Nucleus accumbens (tissue), 56 donors: Measurements from ENCODE around the gene PDZD8.
A peak's percentile ranks its signal among the peaks of the same experiment; 100 is the strongest.

ENCODE experiments used
- DNase-seq, 56 donors: peaks; one replicate each; lab custom pipeline; 2025; lab: John Stamatoyannopoulos, UW

The PDZD8 gene

DNA sequence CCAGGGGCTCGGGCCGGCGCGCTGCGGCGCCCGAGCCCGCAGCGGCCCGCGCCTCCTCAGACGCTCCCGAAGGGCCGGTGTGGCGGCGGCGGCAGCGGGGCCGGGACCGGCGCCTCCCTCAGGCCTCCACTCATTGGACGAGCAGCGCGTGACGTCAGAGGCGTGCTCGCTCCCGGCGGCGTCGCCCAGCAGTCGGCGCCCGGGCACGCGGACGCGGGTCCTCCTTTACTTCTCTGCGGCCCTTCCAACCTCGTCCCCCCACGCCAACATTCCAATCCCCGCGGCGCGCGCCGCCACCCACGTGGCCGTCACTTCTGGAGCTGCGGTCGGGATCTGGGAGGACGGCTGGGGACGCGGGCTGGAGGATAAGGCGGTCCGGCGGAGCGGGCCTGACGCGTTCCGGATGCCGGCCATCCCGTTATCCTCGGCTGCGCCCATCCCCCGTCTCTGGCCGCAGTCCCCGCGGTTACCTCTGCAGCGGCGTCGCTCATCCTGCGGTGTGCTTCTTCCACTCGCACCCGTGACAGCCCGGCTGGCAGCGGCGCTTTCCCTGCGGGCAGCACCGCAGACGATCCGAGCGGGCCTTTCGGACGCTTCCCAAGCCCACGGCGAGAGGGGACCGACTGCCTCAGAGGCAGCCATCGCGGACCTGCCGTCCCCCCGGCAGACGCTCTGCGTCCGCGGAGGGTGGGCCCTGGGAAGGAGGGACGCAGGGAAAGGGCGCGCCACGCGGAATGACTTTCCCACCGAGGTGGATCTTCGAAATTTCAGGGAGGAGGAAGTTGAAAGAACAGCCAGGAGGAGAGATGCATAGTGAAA, at the start of gene PDZD8:
Gene PDZD8 (minus strand): TSS at position 81 of the 819 bp plus-strand sequence. CDS start 213 bp downstream, outside the sequence.
- DNase-seq: peak in 55 of 56 donors; percentile 40 to 95 (median 88)

- DNase-seq: no peak
Observed at GRCh38 chr10:117424171-117424570, 48.9 kb upstream of the PDZD8 start.

DNA sequence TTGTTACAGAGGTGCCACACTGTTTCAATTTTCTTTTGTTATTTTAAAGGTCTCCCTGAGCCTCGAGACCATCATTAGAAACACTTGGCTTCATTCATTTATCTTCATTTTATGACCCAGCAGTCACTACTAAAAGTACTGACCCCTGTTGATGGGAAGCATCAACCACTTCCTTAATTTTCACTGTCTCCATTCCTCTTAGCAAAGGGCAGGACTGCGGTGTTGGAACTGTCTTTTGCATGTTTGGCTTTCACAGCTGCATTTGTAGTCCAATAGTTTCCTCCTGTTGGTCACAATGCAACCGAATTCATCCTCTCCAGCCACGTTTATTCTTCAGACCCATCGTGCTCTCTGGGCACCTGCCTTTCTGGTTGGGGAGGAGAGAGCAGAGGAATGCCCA, 46.7 kb upstream of the PDZD8 start:
- DNase-seq: no peak

- no peak for DNase-seq
Observed at GRCh38 chr10:117420768-117421167, 45.5 kb upstream of the PDZD8 start.

DNA sequence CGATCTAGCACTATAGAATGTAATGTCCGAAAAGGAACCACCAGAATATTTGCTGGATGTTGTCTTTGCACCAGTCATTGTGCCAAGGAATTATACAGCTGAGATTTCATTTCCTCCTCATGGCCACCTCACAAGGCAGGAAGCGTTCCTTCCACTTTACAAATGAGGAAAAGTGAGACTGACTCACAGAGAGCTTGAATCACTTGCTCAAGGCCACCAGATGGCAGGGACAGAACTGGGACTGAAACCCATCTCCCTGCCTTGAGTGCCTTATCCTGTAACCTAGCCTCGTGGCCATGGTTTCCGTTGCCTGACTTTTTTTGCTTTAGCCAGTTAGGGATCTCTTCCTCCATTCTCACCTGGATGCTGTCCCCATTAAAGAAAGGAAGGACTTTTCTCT, 44.7 kb upstream of the PDZD8 start:
- no peak for DNase-seq

- no peak for DNase-seq
Observed at GRCh38 chr10:117419159-117419558, 43.9 kb upstream of the PDZD8 start.

DNA sequence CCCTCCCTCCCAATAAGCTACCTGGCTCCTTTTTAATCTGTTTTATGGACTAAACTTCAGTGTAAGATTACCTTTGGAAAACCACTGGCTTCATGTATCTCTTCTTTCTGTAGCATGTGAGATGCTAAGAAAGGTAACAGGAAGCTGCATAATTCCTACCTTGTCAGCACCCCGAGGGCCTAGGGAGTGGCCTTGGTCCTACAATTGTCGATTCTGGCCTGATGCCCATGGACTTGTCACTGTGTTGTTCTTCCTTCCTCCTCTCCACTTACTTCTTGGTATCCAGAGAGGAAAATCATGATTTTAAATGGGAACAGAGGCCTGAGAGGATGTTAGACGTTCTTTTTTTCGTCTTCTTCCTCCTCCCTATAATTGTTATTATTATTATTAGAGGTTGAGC, 42.9 kb upstream of the PDZD8 start:
- no peak for DNase-seq

- DNase-seq: no peak
Observed at GRCh38 chr10:117417196-117417595, 42.0 kb upstream of the PDZD8 start.

DNA sequence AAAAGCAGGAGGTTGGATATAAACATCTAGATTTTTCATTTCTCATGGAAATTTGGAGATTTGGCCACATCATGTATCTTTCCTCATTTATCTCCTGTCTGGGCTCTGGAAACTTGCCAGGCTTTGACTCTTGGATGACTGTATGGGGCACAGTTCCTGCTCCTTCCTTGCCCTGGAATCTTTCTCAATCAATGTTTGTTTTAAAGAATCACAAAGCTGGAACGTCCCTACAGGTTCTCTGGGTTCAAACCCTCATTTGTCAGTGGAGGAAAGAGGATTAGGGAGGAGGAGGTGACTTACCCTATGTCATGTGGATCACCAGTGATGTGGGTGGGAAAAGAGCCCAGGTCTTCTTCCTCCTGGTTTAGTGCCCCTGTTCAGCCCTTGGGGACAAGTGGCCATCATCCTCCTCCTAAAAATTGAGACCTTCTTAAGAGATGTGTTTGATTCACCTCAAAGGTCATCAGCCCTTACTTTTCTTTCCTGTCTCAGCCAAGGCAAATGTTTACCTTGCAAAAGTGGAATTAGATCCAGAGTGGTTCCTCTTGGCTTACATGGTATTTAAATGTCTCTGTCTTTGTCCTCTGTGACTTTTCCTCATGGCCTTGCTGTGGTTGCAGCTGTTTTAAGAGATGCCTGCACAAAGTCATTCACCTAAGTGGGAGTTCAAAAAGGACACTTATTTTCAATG, 38.8 kb upstream of the PDZD8 start:
- no peak for DNase-seq

DNA sequence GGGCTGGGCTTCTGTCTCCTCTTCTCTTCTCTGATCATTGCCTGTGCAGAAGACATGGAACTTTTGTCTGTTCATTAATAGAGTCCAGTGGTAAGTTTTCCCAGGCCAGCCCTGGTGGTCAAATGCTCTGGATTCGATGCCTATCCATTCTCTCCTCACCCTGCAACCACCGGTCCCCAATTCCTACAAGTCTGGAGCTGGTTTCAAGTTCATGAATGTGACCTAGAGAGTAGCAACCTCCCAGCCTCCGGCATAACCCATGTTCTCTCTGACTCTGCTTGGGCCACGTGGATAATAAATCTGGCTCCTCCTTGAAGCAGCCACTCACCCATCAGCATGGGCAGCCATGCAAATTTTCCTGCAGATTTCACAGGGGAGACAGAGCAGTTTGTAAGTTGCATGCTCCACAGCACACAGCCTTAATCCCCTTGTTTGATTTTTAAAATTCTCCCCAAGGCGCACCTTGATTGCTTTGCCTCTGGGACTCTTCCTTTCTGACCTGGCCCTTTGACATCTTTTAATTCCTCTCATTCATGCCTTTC, 37.3 kb upstream of the PDZD8 start:
- DNase-seq: no peak

- no peak for DNase-seq
Observed at GRCh38 chr10:117411479-117412399, 36.5 kb upstream of the PDZD8 start.

DNA sequence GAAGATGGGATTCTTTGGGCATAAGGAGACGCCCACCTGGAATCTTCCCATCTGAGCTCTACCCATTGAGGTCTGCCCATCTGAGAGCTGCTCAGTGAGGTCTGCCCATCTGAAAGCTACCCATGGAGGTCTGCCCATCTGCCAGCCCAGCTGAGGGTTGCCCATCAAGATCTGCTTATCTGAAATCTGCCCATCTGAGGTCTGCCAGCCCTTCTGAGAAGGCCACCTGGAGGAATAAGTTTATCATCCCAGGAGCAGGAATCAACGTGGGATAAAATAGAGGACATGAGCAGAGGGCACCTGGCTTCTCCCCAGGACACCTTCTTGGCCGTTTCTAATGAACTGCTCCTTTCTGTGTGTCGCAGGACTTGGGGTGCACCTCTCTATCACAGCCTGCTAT, 35.3 kb upstream of the PDZD8 start:
- DNase-seq: no peak

DNA sequence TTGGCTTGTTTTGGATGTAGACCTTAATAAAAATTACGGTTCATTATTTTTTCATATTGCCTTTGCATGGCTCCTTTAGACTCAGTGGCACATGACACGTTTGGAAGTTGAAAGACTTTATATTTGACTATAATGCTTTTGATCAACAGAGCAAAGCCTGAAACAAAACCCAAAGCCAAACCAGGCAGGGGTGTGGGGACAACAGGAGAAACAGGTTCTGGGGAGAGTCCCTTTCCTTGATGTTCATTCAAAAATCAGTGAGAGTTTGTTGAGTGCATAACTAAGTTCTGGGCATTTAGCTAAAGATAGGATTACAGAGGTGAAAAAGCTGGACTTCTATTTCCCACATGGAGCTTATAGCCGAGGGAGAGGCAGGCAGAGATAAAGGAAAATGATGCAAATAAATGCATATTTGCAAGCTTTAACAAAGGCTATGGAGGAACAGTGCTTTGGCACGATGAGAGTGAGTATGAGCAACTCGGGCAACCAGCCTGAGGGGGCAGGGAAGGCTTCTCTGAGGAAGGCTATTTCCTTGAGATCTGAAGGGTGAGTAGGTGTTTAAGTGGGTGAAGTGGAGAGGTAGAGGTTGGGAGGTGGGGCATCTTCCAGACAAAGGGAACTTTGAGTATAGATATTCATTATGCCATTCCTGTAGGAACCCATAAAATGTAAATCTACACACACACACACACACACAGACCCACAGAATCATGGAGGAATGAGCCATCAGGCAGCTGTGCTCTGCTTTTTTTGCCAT, 34.5 kb upstream of the PDZD8 start:
- DNase-seq: no peak

DNA sequence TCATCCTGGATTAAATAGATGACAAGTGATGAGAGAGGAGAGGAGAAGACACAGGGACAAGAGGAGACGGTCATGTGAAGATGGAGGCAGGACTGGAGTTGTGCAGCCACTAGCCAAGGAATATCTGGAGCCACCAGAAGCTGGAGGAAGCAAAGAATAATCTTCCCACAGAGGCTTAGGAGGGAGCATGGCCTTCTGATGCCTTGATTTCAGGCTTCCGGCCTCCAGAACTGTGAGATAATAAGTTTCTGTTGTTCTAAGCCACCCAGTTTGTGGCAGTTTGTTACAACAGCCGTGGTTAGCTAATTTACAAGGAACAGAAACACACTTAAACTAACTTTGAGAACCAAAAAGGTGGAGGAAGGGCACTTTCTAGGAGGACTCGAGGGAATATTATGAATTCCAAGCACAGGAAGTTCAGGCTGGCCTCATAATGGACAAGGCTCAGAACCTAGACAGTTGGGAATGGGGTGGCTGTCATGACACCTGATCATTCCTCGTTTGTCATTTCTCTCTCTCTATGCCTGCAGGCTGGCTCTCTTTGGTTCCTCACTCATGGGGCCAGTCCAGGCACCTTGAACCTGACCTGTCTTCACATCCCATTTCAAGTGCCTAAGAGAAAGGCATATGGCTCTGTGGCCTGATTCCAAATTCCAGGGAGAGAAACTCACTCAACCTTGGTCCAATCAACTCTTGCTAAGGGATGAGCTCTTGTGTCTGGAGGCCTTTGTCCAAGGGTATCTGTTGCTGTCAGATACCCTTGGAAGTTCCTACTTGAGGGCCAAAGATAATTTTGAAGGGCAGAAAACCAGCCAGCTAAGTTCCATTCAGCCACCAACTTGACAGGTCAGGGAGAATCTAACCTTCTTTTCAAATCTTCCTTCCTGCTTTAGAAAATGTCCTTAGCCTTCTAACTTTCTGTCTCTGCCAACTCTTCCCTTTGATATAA, 33.5 kb upstream of the PDZD8 start:
- no peak for DNase-seq

DNA sequence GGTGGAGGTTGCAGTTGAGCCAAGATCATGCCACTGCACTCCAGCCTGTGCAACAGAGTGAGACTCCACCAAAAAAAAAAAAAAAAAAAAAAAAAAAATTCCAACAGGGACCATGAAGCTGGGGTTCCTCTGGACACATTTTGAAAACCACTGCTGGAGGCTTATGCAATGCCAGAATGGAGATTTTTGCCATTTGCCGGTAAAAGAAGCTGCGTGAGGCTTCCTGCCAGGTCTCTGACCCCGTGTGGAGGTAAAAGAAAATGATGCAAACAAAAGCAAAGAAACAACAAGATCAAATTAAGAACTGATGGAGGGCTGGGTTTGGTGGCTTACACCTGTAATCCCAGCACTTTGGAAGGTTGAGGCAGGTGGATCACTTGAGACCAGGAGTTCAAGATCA, 30.5 kb upstream of the PDZD8 start:
- DNase-seq: no peak

GRCh38 chr10:117400329-117400728, 25.1 kb upstream of the PDZD8 start:
- no peak for DNase-seq

DNA sequence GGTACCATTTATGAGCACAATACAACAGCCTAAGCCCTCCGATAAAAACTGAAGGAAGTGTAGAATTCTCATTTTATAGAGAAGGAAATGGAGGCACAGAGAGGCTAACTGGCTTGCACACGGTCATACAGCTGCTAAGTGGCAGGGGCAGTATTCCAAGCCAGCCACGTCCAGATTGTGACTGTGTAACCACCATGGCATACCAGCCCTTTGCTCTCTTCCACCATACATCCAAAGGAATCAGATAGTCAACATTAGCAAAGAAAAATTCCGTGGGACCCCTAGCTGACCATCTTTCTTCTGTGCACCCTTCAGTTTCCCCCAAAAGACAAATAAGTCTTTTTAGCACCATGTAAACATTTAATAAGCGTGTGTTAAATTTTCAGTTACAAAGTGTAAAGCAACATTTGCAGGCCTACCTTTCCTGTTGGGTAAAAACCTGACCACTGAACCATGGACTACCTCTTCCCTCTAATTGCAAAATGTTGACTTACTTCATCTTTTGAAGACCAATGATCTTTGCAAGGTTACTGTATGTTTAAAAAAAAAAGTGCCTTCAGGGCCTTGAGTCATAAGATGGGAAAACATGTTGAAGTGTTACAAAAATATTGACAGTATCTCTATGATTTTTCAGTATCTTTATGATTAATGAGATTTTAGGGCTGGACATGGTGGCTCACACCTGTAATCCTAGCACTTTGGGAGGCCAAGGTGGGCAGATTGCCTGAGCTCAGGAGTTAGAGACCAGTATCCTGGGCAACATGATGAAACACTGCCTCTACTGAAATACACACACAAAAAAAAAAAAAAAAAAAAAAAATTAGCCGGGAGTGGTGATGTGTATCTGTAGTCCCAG, 24.3 kb upstream of the PDZD8 start:
- DNase-seq: no peak

GRCh38 chr10:117398029-117398428, 22.8 kb upstream of the PDZD8 start:
- DNase-seq: no peak
